OCI-LY7 (cell line): Measurements from ENCODE around the gene KCNQ1. TPM values are rescaled to one million over a fixed set of nuclear protein-coding genes. Genes with fewer than 3 reads are reported as not detected.

Experiments used
- BruUV-seq: library from RNA; stranded (reverse); fragments of 400-500 nt; replicated peaks from 2 replicates; lab custom pipeline; 2021; lab: Mats Ljungman, UMichigan
- CTCF ChIA-PET: fragments of 300-600 bp; sonication (Branson Sonifier 250); formaldehyde crosslinking; loops from one replicate; lab custom pipeline; 2022; ENCODE audit warnings: antibody characterized with exemption; ENCODE audit not compliant: unreplicated experiment; lab: Charles Lee
- POLR2A ChIA-PET: fragments of 300-600 bp; sonication (Branson Sonifier 250); formaldehyde crosslinking; loops from one replicate; lab custom pipeline; 2022; ENCODE audit warnings: antibody characterized with exemption; lab: Charles Lee
- DNase-seq: peaks from one replicate; pipeline ENCODE4 v3.0.0-alpha.2; 2015; ENCODE audit warnings: low spot score
- H2AFZ ChIP-seq: fragments of 200-600 bp; sonication (generic), shearing (Covaris generic); 2 replicates; pipeline ENCODE4 v1.6.1; 2014; ENCODE audit warnings: mild to moderate bottlenecking, antibody characterized with exemption, low read length, moderate library complexity
- H3K27ac ChIP-seq: fragments of 200-600 bp; sonication (generic); 2 replicates; pipeline ENCODE4 v1.5.1; 2014; ENCODE audit warnings: mixed run types, low read depth, mild to moderate bottlenecking, moderate library complexity, low read length, inconsistent platforms; ENCODE audit not compliant: poor library complexity, severe bottlenecking
- H3K36me3 ChIP-seq: fragments of 200-600 bp; sonication (generic); 2 replicates; pipeline ENCODE4 v1.6.1; 2014; ENCODE audit warnings: mild to moderate bottlenecking, antibody characterized with exemption, low read length, moderate library complexity, mixed read lengths; ENCODE audit not compliant: insufficient read depth
- H3K4me1 ChIP-seq: fragments of 200-600 bp; sonication (generic); 2 replicates; pipeline ENCODE4 v1.5.1; 2014; ENCODE audit warnings: mild to moderate bottlenecking, low read length; ENCODE audit not compliant: insufficient read depth, poor library complexity, severe bottlenecking
- H3K4me2 ChIP-seq: fragments of 200-600 bp; sonication (generic); 2 replicates; pipeline ENCODE4 v1.6.1; 2014; ENCODE audit warnings: mild to moderate bottlenecking, low read length
- H3K4me3 ChIP-seq: fragments of 200-600 bp; sonication (generic); 2 replicates; pipeline ENCODE4 v1.5.1; 2014; ENCODE audit warnings: mild to moderate bottlenecking, low read depth, low read length; ENCODE audit not compliant: poor library complexity, severe bottlenecking
- H3K79me2 ChIP-seq: fragments of 200-600 bp; sonication (generic); 2 replicates; pipeline ENCODE4 v1.6.1; 2016; ENCODE audit warnings: low read depth, mild to moderate bottlenecking, low read length, moderate library complexity, mixed read lengths; ENCODE audit not compliant: insufficient read depth
- H3K9me2 ChIP-seq: fragments of 200-600 bp; sonication (generic); 2 replicates; pipeline ENCODE4 v1.6.1; 2016; ENCODE audit warnings: mild to moderate bottlenecking, low read length, mixed read lengths; ENCODE audit not compliant: insufficient read depth
- H3K9me3 ChIP-seq: fragments of 200-600 bp; sonication (generic); 2 replicates; pipeline ENCODE4 v1.6.1; 2014; ENCODE audit warnings: mild to moderate bottlenecking, mixed run types, low read length, mixed read lengths
- H4K20me1 ChIP-seq: fragments of 200-600 bp; sonication (generic); 2 replicates; pipeline ENCODE4 v1.6.1; 2014; ENCODE audit warnings: mild to moderate bottlenecking, antibody characterized with exemption, low read length, moderate library complexity, mixed read lengths; ENCODE audit not compliant: insufficient read depth
- EZH2phosphoT487 ChIP-seq: fragments of 200-600 bp; sonication (generic); IDR thresholded peaks from 2 replicates; pipeline ENCODE4 v1.6.1; 2018; ENCODE audit warnings: low read depth, borderline replicate concordance, mild to moderate bottlenecking, mixed run types, antibody characterized with exemption, low read length, moderate library complexity, mixed read lengths
- intact Hi-C: fragments of 100-400 bp; cut with micrococcal nuclease; formaldehyde crosslinking; loops from one replicate; pipeline ENCODE4 v1.10.0; 2022; ENCODE audit not compliant: unreplicated experiment
- total RNA-seq, 2 experiments: library from RNA; depleted of rRNA in 1 of 2; stranded (reverse); fragments of >200 nt in 1 of 2; shearing (Covaris generic) in 1 of 2; gene quantifications; 2 replicates each; pipeline ENCODE4 v1.2.3, GENCODE V29; 2014 to 2022
- TF ChIP-seq, protein P1 (sequence below): fragments of 200-600 bp; sonication (generic); conservative IDR thresholded peaks from 2 replicates; pipeline ENCODE4 v1.5.1; 2014; ENCODE audit warnings: mild to moderate bottlenecking, antibody characterized with exemption, low read length, moderate library complexity, mixed read lengths

The KCNQ1 gene
- total RNA-seq, 2 experiments from 2014 or later = 0.22 to 1.3 TPM

DNA sequence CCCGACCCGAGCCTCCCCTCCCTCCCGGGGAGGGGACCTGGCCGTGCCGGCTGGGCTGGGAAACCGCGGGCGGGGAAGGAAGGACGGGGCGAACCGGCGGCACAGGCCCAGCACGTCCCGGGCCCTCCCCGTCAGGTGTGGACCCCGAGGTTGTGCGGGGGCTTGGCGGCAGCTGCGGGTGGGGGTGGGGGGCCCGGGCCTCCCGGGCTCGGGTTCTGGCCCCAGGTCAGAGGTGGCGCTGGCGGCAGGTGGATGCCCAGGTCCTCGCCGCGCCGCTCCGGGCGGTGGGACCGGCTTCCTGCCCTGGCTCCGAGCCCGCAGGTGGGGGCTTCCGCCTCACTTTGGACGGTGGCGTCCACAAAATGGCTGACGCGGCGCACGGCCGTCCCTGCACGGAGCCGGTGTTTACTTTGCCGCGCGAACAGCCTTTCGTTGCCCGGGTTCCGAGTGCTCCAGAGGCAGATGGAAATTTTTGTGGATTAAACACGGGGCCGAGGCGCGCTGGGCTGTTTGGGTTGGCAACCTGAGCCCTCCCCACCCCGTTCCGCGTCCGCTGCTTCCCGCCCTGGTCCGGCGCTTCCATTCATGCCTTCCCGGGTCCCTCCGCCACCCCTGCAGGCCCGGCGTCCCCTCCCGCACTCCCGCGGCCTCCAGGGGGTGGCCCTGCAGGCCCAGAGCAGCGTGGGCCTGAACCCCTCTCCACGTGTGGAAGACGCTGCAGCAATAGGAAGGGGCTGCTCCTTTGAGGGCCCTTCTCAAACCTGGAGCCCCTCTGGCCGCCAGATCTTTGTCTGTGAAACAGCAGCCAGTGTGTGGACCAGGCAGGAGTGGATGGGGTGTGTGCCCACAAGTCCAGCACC, 346.9 kb downstream of the KCNQ1 start:
- Histone ChIP-seq H3K79me2 (no peaks in the 10 kb centered on the region), H3K9me3 (no peaks in the 10 kb centered on the region), H3K4me1 (no peaks in the 10 kb centered on the region), H3K4me2 (no peak overlapping the region), H3K27ac (no peak overlapping the region), H3K9me2 (no peaks in the 10 kb centered on the region), H3K4me3 (no peak overlapping the region), H4K20me1 (no peaks in the 10 kb centered on the region), H2AFZ (no peak overlapping the region), H3K36me3 (no peaks in the 10 kb centered on the region)
- intact Hi-C loops = no loop called here
- no peak for DNase-seq
- ChIA-PET POLR2A (no interaction called here), CTCF (no interaction called here)
- BruUV-seq = no TSS peak
- no peak for TF ChIP-seq EZH2phosphoT487
- TF ChIP-seq, protein P1, sequence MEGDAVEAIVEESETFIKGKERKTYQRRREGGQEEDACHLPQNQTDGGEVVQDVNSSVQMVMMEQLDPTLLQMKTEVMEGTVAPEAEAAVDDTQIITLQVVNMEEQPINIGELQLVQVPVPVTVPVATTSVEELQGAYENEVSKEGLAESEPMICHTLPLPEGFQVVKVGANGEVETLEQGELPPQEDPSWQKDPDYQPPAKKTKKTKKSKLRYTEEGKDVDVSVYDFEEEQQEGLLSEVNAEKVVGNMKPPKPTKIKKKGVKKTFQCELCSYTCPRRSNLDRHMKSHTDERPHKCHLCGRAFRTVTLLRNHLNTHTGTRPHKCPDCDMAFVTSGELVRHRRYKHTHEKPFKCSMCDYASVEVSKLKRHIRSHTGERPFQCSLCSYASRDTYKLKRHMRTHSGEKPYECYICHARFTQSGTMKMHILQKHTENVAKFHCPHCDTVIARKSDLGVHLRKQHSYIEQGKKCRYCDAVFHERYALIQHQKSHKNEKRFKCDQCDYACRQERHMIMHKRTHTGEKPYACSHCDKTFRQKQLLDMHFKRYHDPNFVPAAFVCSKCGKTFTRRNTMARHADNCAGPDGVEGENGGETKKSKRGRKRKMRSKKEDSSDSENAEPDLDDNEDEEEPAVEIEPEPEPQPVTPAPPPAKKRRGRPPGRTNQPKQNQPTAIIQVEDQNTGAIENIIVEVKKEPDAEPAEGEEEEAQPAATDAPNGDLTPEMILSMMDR = no peak

- H3K36me3 ChIP-seq = no peaks in the 10 kb centered on the region
- no peak overlapping the region for H3K27ac ChIP-seq
- CTCF ChIA-PET = no interaction called here
- no peak overlapping the region for H3K4me3 ChIP-seq
- H3K4me1 ChIP-seq = no peaks in the 10 kb centered on the region
- H3K4me2 ChIP-seq = no peak overlapping the region
- DNase-seq = no peak
- no peaks in the 10 kb centered on the region for H3K79me2 ChIP-seq
- no peaks in the 10 kb centered on the region for H4K20me1 ChIP-seq
- no peaks in the 10 kb centered on the region for H3K9me2 ChIP-seq
- BruUV-seq = no TSS peak
- TF ChIP-seq, protein P1 = no peak
- no peak for TF ChIP-seq EZH2phosphoT487
- H2AFZ ChIP-seq = no peak overlapping the region
- POLR2A ChIA-PET = no interaction called here
- intact Hi-C loops = no loop called here
- no peaks in the 10 kb centered on the region for H3K9me3 ChIP-seq
Measured at GRCh38 chr11:2792381-2793250, 347.8 kb downstream of the KCNQ1 start.
